Natural killer cell (primary cell): ENCODE measurements around the gene TLE1. TPM values are rescaled to one million over a fixed set of nuclear protein-coding genes. Genes with fewer than 3 reads are reported as not detected.

Experiments used
- ATAC-seq, 3 donors: fragments of 150-1000 bp in 2 of 3; fragments of 200-7000 bp in 1 of 3; cut with Tn5 transposase; 1 replicate in 1 of 3; 2 replicates in 2 of 3; pipeline ENCODE4 v1.10.0; 2021; ENCODE audit warnings: mild to moderate bottlenecking in 2 of 3, moderate library complexity in 2 of 3
- DNase-seq, 2 donors: peaks; one replicate each; pipeline versions ENCODE4 v3.0.0 to v3.0.0-alpha.2; 2013 to 2021; ENCODE audit warnings: mixed read lengths in 1 of 2
- H3K27ac ChIP-seq: one replicate; pipeline ENCODE4 v1.5.1; 2013; ENCODE audit warnings: mild to moderate bottlenecking, low read length
- H3K27me3 ChIP-seq: one replicate; pipeline ENCODE4 v1.6.1; 2013; ENCODE audit warnings: low read length; ENCODE audit not compliant: control insufficient read depth, insufficient read depth
- H3K36me3 ChIP-seq: one replicate; pipeline ENCODE4 v1.6.1; 2013; ENCODE audit warnings: low read length; ENCODE audit not compliant: control insufficient read depth, insufficient read depth
- H3K4me1 ChIP-seq: one replicate; pipeline ENCODE4 v1.6.1; 2013; ENCODE audit warnings: low read length; ENCODE audit not compliant: control insufficient read depth, insufficient read depth
- H3K4me3 ChIP-seq: one replicate; pipeline ENCODE4 v1.5.1; 2013; ENCODE audit warnings: low read length
- H3K9me3 ChIP-seq: one replicate; pipeline ENCODE4 v1.6.1; 2013; ENCODE audit warnings: low read length; ENCODE audit not compliant: control insufficient read depth, insufficient read depth
- H3K27ac Mint-ChIP-seq, 2 donors: one replicate each; pipeline ENCODE4 v1.8.0; 2022; ENCODE audit warnings: mild to moderate bottlenecking in 2 of 2, mixed read lengths in 2 of 2, moderate library complexity in 1 of 2
- H3K27me3 Mint-ChIP-seq, 2 donors: one replicate each; pipeline ENCODE4 v1.8.0; 2022; ENCODE audit warnings: low read depth in 2 of 2, mixed read lengths in 2 of 2
- H3K36me3 Mint-ChIP-seq: one replicate; pipeline ENCODE4 v1.8.0; 2022; ENCODE audit warnings: mixed read lengths
- H3K4me1 Mint-ChIP-seq, 2 donors: one replicate each; pipeline ENCODE4 v1.8.0; 2022; ENCODE audit warnings: mixed read lengths in 2 of 2
- H3K4me3 Mint-ChIP-seq: one replicate; pipeline ENCODE4 v1.8.0; 2022; ENCODE audit warnings: mild to moderate bottlenecking, moderate library complexity, mixed read lengths
- H3K9me3 Mint-ChIP-seq, 2 donors: one replicate each; pipeline ENCODE4 v1.8.0; 2022; ENCODE audit warnings: mixed read lengths in 2 of 2
- WGBS: methylation state at CpG from one replicate; pipeline ENCODE4 v1.1.7; 2013; ENCODE audit warnings: missing lambda C conversion rate; ENCODE audit not compliant: insufficient coverage; 5-methylcytosine and 5-hydroxymethylcytosine counted together
- intact Hi-C: fragments of 100-400 bp; cut with micrococcal nuclease; formaldehyde crosslinking; loops from one replicate; pipeline ENCODE4 v1.14.2; 2022
- total RNA-seq, 4 donors: library from RNA; stranded (reverse); fragments of 120-200 nt in 1 of 4; gene quantifications; one replicate each; pipeline versions ENCODE4 v1.2.3 to v1.2.4, GENCODE V29; 2013 to 2022
- TF ChIP-seq, protein P1 (sequence below): fragments of 200-600 bp; IDR thresholded peaks from one replicate; pipeline ENCODE4 v1.8.0; 2022; ENCODE audit warnings: antibody characterized with exemption

Gene TLE1
- total RNA-seq, 3 donors from 2014 or later (not counting 1 experiment from before 2014, with no cell fraction given) = 38.8 to 58.9 (median 44.5) TPM

DNA sequence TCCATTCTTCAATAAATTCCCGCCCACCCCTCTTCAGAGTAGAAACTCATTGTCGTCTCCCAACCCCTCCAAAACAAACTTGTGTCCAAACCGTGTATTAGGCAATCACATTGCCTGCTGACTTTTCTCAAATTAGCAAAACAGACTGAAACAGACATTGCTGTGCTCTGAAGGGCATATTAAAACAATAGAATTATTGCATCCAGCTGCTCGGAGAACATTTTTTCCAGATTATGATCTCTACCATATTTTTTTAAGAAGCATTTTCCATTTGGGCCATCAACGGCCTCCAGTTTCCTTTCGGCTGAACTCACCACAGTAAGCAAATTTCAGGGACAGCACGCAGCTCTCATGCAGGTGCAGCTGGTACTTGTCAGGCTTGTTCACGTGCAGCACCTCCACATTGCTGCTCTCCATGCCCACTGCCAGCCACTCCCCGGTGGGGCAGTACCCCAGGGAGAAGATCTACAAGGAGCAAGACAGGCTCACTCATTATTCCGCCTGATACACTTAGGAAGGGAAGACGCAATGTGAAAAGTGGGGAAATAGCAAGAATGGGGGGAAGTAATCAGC is 104.1 kb downstream of the TLE1 start:
- WGBS = 94% methylated on average over 11 of the region's 11 CpGs
- intact Hi-C loops = no loop called here

DNA sequence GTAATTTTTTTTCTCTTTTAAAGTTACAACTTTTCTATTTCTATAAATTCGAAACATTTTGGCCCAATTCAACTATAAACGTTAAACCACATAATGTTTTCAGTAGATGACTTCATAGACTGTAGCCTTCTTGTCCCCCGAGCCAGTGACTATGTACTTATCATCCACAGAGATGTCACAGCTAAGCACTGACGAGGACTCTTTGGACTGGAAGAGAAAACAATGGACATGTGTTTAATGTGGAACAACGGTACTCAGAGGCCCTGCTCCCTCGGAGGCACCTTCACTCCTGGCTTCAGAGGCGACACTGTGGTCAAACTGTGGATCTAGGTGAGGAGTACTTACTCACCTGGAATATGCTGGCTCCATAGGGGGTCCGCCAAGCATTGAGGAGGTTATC is 105.2 kb downstream of the TLE1 start:
- H3K9me3 Mint-ChIP-seq = no peaks in the 10 kb centered on the region
- H3K27me3 Mint-ChIP-seq = no peaks in the 10 kb centered on the region
- H3K36me3 Mint-ChIP-seq = peaks cover under 1% of the 10 kb centered on the region
- no peak overlapping the region for H3K27ac Mint-ChIP-seq
- no peak overlapping the region for H3K4me3 Mint-ChIP-seq
- no peaks in the 10 kb centered on the region for H3K4me1 Mint-ChIP-seq
- Histone ChIP-seq H3K4me3 (no peak overlapping the region), H3K4me1 (no peaks in the 10 kb centered on the region), H3K9me3 (no peaks in the 10 kb centered on the region), H3K27ac (no peak overlapping the region), H3K36me3 (peaks cover 33% of the 10 kb centered on the region), H3K27me3 (no peaks in the 10 kb centered on the region)
- no peak for ATAC-seq
- WGBS = 92% methylated on average over 8 of the region's 8 CpGs
- intact Hi-C loops = no loop called here
- DNase-seq = no peak
- TF ChIP-seq, protein P1, sequence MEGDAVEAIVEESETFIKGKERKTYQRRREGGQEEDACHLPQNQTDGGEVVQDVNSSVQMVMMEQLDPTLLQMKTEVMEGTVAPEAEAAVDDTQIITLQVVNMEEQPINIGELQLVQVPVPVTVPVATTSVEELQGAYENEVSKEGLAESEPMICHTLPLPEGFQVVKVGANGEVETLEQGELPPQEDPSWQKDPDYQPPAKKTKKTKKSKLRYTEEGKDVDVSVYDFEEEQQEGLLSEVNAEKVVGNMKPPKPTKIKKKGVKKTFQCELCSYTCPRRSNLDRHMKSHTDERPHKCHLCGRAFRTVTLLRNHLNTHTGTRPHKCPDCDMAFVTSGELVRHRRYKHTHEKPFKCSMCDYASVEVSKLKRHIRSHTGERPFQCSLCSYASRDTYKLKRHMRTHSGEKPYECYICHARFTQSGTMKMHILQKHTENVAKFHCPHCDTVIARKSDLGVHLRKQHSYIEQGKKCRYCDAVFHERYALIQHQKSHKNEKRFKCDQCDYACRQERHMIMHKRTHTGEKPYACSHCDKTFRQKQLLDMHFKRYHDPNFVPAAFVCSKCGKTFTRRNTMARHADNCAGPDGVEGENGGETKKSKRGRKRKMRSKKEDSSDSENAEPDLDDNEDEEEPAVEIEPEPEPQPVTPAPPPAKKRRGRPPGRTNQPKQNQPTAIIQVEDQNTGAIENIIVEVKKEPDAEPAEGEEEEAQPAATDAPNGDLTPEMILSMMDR = no peak

More for the DNA sequence above, 104.1 kb downstream of the TLE1 start:
- DNase-seq (no peak), ATAC-seq (no peak)
- no peaks in the 10 kb centered on the region for H3K9me3 Mint-ChIP-seq
- H3K27ac Mint-ChIP-seq = no peak overlapping the region
- no peaks in the 10 kb centered on the region for H3K27me3 Mint-ChIP-seq
- H3K36me3 ChIP-seq = peaks cover 40% of the 10 kb centered on the region
- H3K27me3 ChIP-seq = no peaks in the 10 kb centered on the region
- H3K27ac ChIP-seq = no peak overlapping the region
- H3K4me1 Mint-ChIP-seq = no peaks in the 10 kb centered on the region
- no peak overlapping the region for H3K4me3 Mint-ChIP-seq
- TF ChIP-seq, protein P1 = no peak
- H3K9me3 ChIP-seq = no peaks in the 10 kb centered on the region
- H3K4me1 ChIP-seq = no peaks in the 10 kb centered on the region
- H3K36me3 Mint-ChIP-seq = peaks cover 12% of the 10 kb centered on the region
- H3K4me3 ChIP-seq = no peak overlapping the region

DNA sequence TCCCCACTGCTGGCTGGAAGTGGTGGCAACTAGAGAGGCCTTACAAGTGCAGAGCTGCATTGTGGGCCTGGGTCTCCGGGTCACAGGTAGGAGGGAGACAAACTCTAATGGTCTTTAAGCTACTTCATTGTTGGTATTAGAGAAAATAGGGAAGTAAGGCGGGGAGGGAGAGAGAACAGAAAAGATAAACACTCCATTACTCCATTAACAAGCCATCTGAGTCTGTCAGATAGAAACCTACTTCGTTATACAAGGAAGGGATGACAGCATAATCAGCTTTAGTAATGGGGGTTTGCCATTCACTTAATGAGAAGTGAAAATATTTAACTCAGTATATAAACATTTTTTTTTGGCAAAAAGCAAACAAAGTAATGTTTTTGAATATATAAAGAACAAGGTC is 107.4 kb downstream of the TLE1 start:
- TF ChIP-seq, protein P1 = no peak
- H3K4me3 Mint-ChIP-seq = no peak overlapping the region
- no peaks in the 10 kb centered on the region for H3K36me3 Mint-ChIP-seq
- H3K27me3 Mint-ChIP-seq = no peaks in the 10 kb centered on the region
- H3K4me1 ChIP-seq = no peaks in the 10 kb centered on the region
- no peak overlapping the region for H3K4me3 ChIP-seq
- no peaks in the 10 kb centered on the region for H3K9me3 Mint-ChIP-seq
- H3K27me3 ChIP-seq = no peaks in the 10 kb centered on the region
- no peak for DNase-seq
- no peaks in the 10 kb centered on the region for H3K9me3 ChIP-seq
- 55% methylated on average over 1 of the region's 3 CpGs for WGBS
- no peak overlapping the region for H3K27ac Mint-ChIP-seq
- intact Hi-C loops = no loop called here
- H3K36me3 ChIP-seq = peaks cover 17% of the 10 kb centered on the region
- no peak overlapping the region for H3K27ac ChIP-seq
- no peaks in the 10 kb centered on the region for H3K4me1 Mint-ChIP-seq
- ATAC-seq = no peak

DNA sequence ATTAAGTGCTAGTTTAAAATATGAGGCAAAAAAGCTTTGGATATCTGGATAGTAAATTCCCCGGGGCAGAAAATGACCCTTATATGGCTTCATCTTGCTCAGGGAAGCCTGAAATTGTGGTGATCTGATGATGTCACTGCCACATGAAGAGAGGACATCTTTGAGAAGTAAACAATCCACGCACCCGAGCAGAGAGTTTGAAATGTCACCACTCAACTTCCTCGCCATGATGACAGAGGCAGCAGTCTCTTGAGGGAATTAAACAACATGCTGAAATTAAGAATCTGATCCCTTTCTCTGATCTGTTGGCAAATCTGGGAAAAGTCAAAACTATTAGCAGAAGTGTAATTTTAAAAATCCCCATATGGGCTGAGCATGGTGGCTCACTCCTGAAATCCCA is 110.0 kb downstream of the TLE1 start:
- TF ChIP-seq, protein P1 = no peak
- H3K4me3 ChIP-seq = no peak overlapping the region
- no peak overlapping the region for H3K27ac Mint-ChIP-seq
- no peaks in the 10 kb centered on the region for H3K9me3 Mint-ChIP-seq
- no peaks in the 10 kb centered on the region for H3K27me3 Mint-ChIP-seq
- WGBS = 97% methylated on average over 4 of the region's 4 CpGs
- no peaks in the 10 kb centered on the region for H3K27me3 ChIP-seq
- H3K27ac ChIP-seq = no peak overlapping the region
- H3K36me3 Mint-ChIP-seq = no peaks in the 10 kb centered on the region
- DNase-seq = no peak
- H3K9me3 ChIP-seq = no peaks in the 10 kb centered on the region
- peaks cover 10% of the 10 kb centered on the region for H3K36me3 ChIP-seq
- H3K4me1 Mint-ChIP-seq = no peaks in the 10 kb centered on the region
- ATAC-seq = no peak
- H3K4me1 ChIP-seq = no peaks in the 10 kb centered on the region
- H3K4me3 Mint-ChIP-seq = no peak overlapping the region
- intact Hi-C loops = no loop called here
